Ascending aorta (tissue), 2 donors: ENCODE results near the gene TRAF3IP1. TPM values are rescaled to one million over a fixed set of nuclear protein-coding genes. Genes with fewer than 3 reads are reported as not detected.
"Not testable (repeated sequence)": the region's sequence is repeated elsewhere in the genome, so short reads cannot be mapped to it uniquely, and the experiment has no call there.

Source experiments
- DNase-seq, 2 donors: peaks; one replicate each; pipeline ENCODE4 v3.0.0-alpha.2; 2019; ENCODE audit warnings: low spot score in 2 of 2
- H3K27ac ChIP-seq, 2 donors: fragments of 200-600 bp; sonication (generic); one replicate each; pipeline ENCODE4 v1.5.1; 2016 to 2017; ENCODE audit warnings: mild to moderate bottlenecking in 1 of 2
- H3K27me3 ChIP-seq: fragments of 200-600 bp; sonication (generic); one replicate; pipeline ENCODE4 v1.5.1; 2017
- H3K36me3 ChIP-seq, 2 donors: fragments of 200-600 bp; sonication (generic); one replicate each; pipeline ENCODE4 v1.5.1; 2016
- H3K4me1 ChIP-seq, 2 donors: fragments of 200-600 bp; sonication (generic); one replicate each; pipeline ENCODE4 v1.5.1; 2016 to 2017; ENCODE audit warnings: mild to moderate bottlenecking in 1 of 2
- H3K4me3 ChIP-seq, 2 donors: fragments of 200-600 bp; sonication (generic); one replicate each; pipeline ENCODE4 v1.5.1; 2016 to 2017; ENCODE audit warnings: mild to moderate bottlenecking in 1 of 2
- H3K9me3 ChIP-seq, 2 donors: fragments of 200-600 bp; sonication (generic); one replicate each; pipeline ENCODE4 v1.5.1; 2016
- intact Hi-C: fragments of 100-400 bp; cut with DNase I; formaldehyde crosslinking; loops from one replicate; pipeline ENCODE4 v1.15.1; 2023
- total RNA-seq: library from RNA; depleted of rRNA; stranded (reverse); fragments of >200 nt; gene quantifications from one replicate; pipeline ENCODE4 v1.1.0, GENCODE V29; 2016
- TF ChIP-seq, protein P1 (sequence below), 3 experiments: fragments of 200-600 bp in 2 of 3; fragments of 450-650 bp in 1 of 3; sonication (generic) in 2 of 3; IDR thresholded peaks; one replicate each; pipeline ENCODE4 v1.5.1; 2016 to 2019; ENCODE audit warnings: antibody characterized with exemption in 3 of 3, mild to moderate bottlenecking in 1 of 3, moderate library complexity in 1 of 3

The TRAF3IP1 gene
- total RNA-seq, 1 donor from 2014 or later, result 6.1 TPM

DNA sequence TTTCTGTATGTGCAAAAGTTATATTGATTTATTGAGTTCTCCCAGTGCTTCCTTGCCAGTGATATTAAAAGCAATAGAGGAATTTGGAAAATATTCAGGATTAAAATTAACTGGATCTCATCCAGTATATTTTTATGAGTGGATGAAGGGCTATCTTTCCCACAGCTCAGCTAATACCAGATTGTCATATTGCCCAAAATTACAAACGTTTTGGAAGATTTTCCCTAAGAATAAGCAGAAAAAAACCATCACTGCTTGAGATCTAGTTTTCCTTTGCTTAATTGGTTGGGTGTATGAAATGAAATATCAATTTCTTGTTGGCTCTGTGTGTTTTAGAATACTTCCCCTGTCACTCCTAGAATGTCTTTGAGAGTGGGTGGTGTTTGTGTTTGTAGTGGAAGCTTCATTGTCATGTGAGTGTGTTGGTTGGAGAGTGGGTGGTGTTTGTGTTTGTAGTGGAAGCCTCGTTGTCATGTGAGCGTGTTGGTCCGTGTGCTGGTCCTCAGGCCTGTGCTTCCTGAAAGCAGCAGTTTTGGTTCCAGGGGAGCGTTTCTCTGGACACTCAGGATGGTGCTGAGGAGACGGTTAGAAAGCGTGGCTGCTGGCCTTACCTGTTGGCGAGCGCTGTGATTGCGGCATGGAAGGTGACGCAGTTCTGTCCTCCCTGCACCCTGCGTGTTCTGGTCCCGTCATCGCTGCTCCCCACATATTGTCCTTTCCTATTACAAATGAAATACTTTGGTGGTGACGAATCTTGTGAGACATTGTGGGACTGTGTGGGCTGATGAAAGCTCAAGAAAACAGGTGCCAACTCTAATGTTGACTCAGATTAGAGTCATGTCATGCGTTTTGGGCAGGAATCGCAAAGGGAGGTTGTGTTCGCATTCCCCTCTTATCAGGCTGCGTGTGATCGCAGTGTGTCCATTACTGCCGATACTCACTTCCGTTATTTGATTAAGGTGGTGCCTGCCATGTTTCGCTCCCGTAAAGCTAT is 118.8 kb downstream of the TRAF3IP1 start:
- Histone ChIP-seq H3K36me3 (peaks cover 25 to 29% of the 10 kb centered on the region in 2 donors), H3K27me3 (no peaks in the 10 kb centered on the region), H3K4me3 (peak overlapping the region in 1 of 2 donors; percentile 50), H3K27ac (peak overlapping the region; percentile 57 to 65), H3K9me3 (no peaks in the 10 kb centered on the region), H3K4me1 (peaks cover 0 to 4% of the 10 kb centered on the region in 2 donors)
- DNase-seq, result peak in 1 of 2 donors; percentile 82
- intact Hi-C loops, result loop anchor here (2.0 to 10.0 kb wide), 2 partner anchors 20 to 426 kb away; no protein-coding TSS in a partner anchor
- TF ChIP-seq, protein P1, sequence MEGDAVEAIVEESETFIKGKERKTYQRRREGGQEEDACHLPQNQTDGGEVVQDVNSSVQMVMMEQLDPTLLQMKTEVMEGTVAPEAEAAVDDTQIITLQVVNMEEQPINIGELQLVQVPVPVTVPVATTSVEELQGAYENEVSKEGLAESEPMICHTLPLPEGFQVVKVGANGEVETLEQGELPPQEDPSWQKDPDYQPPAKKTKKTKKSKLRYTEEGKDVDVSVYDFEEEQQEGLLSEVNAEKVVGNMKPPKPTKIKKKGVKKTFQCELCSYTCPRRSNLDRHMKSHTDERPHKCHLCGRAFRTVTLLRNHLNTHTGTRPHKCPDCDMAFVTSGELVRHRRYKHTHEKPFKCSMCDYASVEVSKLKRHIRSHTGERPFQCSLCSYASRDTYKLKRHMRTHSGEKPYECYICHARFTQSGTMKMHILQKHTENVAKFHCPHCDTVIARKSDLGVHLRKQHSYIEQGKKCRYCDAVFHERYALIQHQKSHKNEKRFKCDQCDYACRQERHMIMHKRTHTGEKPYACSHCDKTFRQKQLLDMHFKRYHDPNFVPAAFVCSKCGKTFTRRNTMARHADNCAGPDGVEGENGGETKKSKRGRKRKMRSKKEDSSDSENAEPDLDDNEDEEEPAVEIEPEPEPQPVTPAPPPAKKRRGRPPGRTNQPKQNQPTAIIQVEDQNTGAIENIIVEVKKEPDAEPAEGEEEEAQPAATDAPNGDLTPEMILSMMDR (IDR thresholded peaks at IDR 0.05), result no peak

DNA sequence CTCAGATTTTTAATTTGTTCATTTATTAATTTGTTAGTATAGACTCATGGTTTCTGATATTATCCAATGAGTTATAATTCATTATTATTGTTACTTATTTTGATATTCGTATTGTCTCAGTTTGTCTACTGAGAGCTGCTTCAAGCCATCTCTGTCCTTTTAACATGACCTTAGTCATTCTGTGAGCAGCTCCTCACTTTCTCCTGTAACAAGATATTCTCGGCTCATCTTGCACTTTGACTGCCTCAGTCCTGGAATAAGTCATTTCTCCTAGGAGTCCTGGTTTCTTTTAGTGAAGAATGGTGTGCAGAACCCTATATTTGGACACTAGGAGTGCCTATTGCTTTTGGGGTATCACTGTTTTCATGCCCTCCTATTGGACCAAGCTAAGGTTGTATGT is 119.6 kb downstream of the TRAF3IP1 start:
- TF ChIP-seq, protein P1 (IDR thresholded peaks at IDR 0.05), result no peak
- intact Hi-C loops, result loop anchor here (2.0 to 10.0 kb wide), 2 partner anchors 19 to 425 kb away; no protein-coding TSS in a partner anchor
- Histone ChIP-seq H3K4me3 (peak overlapping the region in 1 of 2 donors; percentile 50), H3K36me3 (peaks cover 27 to 28% of the 10 kb centered on the region in 2 donors), H3K27ac (peak overlapping the region; percentile 49 to 57), H3K27me3 (no peaks in the 10 kb centered on the region), H3K4me1 (peaks cover 0 to 4% of the 10 kb centered on the region in 2 donors), H3K9me3 (no peaks in the 10 kb centered on the region)
- peak in 1 of 2 donors; percentile 27 for DNase-seq

DNA sequence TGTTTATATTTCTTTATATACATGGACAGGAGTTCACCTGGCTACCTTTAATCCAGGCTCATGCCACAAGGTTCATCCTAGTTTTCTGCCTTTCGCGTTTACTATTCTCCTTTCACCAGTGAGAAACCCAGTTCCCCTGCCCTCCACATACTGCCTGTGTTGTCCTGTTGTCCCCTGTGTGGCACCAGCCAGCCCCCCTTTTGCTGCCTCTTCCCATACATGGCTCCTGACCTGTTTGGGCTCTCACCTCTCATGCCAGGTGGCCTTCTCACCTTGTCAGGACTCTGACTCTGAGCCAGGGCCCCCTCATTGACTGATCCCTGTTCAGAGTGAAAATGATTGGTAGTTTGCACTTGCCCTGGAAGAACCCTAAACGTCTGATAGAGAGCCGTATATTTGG is 120.0 kb downstream of the TRAF3IP1 start:
- intact Hi-C loops, result no loop called here
- TF ChIP-seq, protein P1 (IDR thresholded peaks at IDR 0.05), result no peak
- no peaks in the 10 kb centered on the region for H3K27me3 ChIP-seq
- H3K27ac ChIP-seq, result peak overlapping the region; percentile 49 to 57
- peak in 1 of 2 donors; percentile 35 for DNase-seq
- no peaks in the 10 kb centered on the region for H3K9me3 ChIP-seq
- peak overlapping the region in 1 of 2 donors; percentile 50 for H3K4me3 ChIP-seq
- H3K36me3 ChIP-seq, result peaks cover 27 to 28% of the 10 kb centered on the region in 2 donors
- H3K4me1 ChIP-seq, result peaks cover 0 to 4% of the 10 kb centered on the region in 2 donors

DNA sequence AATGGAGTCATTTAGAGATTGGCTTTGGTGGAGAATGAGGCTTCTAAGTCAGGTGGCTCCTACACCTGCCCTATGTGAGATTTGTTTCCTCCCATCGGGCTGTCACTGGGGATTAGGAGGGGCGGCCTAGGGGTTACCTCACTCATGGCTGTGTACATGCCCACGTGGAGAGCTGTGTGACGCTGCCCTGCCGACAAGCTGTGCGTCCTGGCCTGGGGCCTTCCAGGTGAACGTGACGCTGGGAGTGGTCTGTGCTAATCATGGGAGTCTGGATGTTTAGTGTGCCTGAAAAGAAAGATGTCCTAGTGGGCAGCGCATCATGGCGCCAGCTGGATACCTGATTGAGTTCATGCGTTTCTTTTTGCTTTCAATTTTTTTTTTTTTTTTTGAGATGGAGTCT is 120.4 kb downstream of the TRAF3IP1 start:
- intact Hi-C loops, result no loop called here
- H3K27me3 ChIP-seq, result no peaks in the 10 kb centered on the region
- no peak overlapping the region for H3K27ac ChIP-seq
- TF ChIP-seq, protein P1 (IDR thresholded peaks at IDR 0.05), result no peak
- no peaks in the 10 kb centered on the region for H3K9me3 ChIP-seq
- DNase-seq, result peak in 1 of 2 donors; percentile 50
- H3K4me3 ChIP-seq, result no peak overlapping the region
- H3K36me3 ChIP-seq, result peaks cover 27 to 28% of the 10 kb centered on the region in 2 donors
- peaks cover 0 to 4% of the 10 kb centered on the region in 2 donors for H3K4me1 ChIP-seq

DNA sequence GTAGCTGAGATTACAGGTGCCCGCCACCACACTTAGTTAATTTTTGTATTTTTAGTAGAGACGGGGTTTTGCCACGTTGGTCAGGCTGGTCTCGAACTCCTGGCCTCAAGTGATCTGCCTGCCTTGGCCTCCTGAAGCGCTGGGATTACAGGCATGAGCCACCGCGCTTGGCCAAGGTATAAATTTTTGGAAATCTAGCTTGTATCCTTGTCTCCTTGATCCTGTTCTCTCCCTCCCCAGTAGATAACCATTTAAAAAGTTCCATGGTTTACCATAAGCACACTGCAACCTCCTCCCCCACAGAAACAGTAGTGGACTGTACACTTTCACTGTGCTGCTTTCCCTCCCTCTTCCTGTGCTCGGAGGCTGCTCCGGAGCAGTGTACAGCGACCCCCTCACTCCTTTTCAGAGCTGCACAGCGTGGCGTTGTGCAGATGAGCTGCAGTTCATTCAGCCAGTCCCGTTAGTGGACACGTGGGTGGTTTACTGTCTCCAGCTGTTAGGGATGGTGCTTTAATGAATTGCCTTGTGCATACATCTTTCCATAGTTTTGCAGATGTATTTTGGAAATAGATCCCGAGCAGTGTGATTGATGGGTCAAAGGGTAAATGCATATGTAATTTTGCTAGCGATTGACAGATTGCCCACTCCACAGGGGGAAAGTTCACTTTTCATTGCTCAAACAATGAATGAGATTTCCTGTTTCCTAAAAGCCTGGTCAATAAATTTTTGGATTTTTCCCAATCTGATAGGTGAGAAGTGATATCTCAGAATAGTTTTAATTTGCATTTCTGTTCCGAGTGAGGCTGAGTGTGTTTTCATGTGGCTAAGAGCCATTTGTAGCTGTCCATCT is 121.2 kb downstream of the TRAF3IP1 start:
- peaks cover 27 to 32% of the 10 kb centered on the region in 2 donors for H3K36me3 ChIP-seq
- intact Hi-C loops, result no loop called here
- TF ChIP-seq, protein P1 (IDR thresholded peaks at IDR 0.05), result no peak

DNA sequence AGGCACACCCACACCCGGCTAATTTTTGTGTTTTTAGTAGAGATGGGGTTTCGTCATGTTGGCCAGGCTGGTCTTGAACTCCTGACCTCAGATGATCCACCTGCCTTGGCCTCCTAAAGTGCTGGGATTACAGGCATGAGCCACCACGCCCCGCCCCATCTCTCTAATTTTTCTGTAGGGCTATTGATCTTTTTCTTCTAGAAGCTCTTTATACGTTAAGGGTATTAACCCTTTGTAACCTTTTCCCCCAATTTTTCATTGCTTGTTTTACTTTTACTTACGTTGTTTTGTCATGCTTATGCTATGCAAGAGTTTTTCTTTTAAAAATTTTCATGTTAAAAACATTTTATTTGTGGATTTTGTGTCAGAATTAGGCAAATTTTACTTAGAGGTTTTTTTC is 121.9 kb downstream of the TRAF3IP1 start:
- intact Hi-C loops, H3K4me3 ChIP-seq, H3K27me3 ChIP-seq, H3K9me3 ChIP-seq, H3K4me1 ChIP-seq, H3K27ac ChIP-seq: not testable (repeated sequence)
- DNase-seq, result peak in 1 of 2 donors; percentile 18
- H3K36me3 ChIP-seq, result peaks cover 33 to 40% of the 10 kb centered on the region in 2 donors

More for the DNA sequence above, 121.2 kb downstream of the TRAF3IP1 start:
- no peaks in the 10 kb centered on the region for H3K9me3 ChIP-seq
- H3K27me3 ChIP-seq, result no peaks in the 10 kb centered on the region
- H3K4me3 ChIP-seq, result no peak overlapping the region
- no peak overlapping the region for H3K27ac ChIP-seq
- peaks cover 0 to 4% of the 10 kb centered on the region in 2 donors for H3K4me1 ChIP-seq
- peak in 1 of 2 donors; percentile 34 for DNase-seq
